Measurements from ENCODE around the gene ABCC6. TPM values are rescaled to one million over a fixed set of nuclear protein-coding genes. Genes with fewer than 3 reads are reported as not detected.

ABCC6 gene
- polyA plus RNA-seq, 1 experiment: 3.7 TPM

GRCh38 chr16:16110111-16110490, 113.2 kb downstream of the ABCC6 start:
- Histone ChIP-seq H3K27ac (ENCODE audit: low read depth, low read length) (no peak overlapping the region), H3K9me3 (ENCODE audit: control insufficient read depth, insufficient read depth, low read length) (no peaks in the 10 kb centered on the region), H3K27me3 (ENCODE audit: control insufficient read depth, insufficient read depth, low read length) (no peaks in the 10 kb centered on the region), H3K4me3 (ENCODE audit: low read depth, low read length) (no peak overlapping the region)
- ChIA-PET POLR2A (no interaction called here), CTCF (no interaction called here)
- TF ChIP-seq CTCF (IDR thresholded peaks at IDR 0.05; ENCODE audit: low read depth, low read length): no peak
- no peak for DNase-seq (ENCODE audit: low read depth, low spot score)

DNA sequence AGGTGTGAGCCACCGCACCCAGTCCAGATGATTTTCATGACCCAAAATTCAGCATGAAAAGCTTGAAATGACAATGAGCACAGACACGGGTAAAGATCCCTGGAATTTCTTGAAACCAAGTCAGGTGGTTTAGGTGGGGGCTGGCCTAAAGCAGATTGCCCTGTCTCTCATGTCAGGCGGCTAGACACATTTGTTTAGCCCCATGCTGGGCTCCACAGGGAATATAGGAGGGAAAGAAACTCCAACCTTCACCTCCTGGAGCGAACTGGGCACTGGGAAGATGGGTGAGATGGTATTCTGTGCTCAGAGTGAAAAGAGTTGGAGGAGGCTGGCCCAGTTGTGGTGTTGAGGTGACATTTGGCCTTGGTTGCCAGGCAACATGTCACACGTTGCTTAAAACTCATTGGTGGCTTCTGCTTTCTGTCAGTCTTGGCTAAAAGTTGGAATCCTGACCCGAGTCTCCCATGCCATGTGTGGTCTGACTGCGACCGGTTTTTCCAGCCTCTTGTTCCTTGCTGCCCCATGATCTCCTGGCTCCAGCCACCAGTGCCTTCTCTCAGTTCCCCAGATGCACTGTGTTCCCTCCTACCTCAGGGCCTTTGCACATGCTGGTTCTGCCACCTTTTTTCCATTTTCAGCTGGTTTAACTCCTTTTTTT, 113.7 kb downstream of the ABCC6 start:
- DNase-seq (ENCODE audit: low read depth, low spot score): no peak
- no peak overlapping the region for H3K27ac ChIP-seq (ENCODE audit: low read depth, low read length)
- TF ChIP-seq CTCF (IDR thresholded peaks at IDR 0.05; ENCODE audit: low read depth, low read length): no peak
- no peak overlapping the region for H3K4me3 ChIP-seq (ENCODE audit: low read depth, low read length)
- CTCF ChIA-PET: no interaction called here
- H3K27me3 ChIP-seq (ENCODE audit: control insufficient read depth, insufficient read depth, low read length): no peaks in the 10 kb centered on the region
- H3K9me3 ChIP-seq (ENCODE audit: control insufficient read depth, insufficient read depth, low read length): no peaks in the 10 kb centered on the region
- POLR2A ChIA-PET: no interaction called here

DNA sequence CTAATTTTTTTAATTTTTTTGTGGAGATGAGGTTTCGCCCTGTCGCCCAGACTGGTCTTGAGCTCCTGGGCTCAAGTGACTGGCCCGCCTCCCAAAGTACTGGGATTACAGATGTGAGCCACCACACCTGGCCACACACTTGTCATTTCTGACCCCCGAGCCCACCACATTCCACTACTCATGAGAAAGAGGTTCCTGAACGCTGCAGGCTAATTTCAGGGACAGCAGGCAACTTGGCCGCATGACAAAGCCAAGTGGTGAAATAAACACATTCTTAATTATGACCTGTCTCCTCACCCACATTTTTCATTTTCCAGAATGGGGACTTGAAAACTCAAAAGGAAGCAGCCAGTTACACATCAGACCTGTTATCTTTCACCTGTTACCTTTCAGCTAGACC, 114.5 kb downstream of the ABCC6 start:
- no peak overlapping the region for H3K4me3 ChIP-seq (ENCODE audit: low read depth, low read length)
- no peaks in the 10 kb centered on the region for H3K27me3 ChIP-seq (ENCODE audit: control insufficient read depth, insufficient read depth, low read length)
- H3K9me3 ChIP-seq (ENCODE audit: control insufficient read depth, insufficient read depth, low read length): no peaks in the 10 kb centered on the region
- no peak for TF ChIP-seq CTCF (IDR thresholded peaks at IDR 0.05; ENCODE audit: low read depth, low read length)
- DNase-seq (ENCODE audit: low read depth, low spot score): no peak
- ChIA-PET CTCF (no interaction called here), POLR2A (interaction anchor here (0.7 kb wide), 1 partner anchor 47 kb away, joined by 6 read pairs; no protein-coding TSS in a partner anchor)
- H3K27ac ChIP-seq (ENCODE audit: low read depth, low read length): no peak overlapping the region

DNA sequence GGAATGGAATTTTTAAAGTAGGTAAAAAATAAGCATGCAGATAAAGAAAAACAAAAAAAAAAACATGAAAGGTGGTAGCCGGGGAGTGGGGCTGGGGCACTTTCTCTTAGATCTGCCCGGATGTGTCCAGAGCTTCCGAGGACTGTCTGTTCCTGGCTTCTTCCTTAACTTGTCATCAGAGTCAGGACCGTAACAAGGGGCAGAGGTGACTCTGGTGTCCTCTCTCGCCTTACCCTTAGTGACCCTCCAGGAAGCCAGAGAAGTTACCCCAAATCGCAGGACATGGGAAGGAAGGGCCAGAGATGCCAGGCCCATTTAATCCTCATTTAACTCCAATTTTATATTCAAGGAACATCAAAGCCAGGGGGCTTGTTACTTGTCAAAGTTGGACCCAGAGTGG, 115.5 kb downstream of the ABCC6 start:
- Histone ChIP-seq H3K9me3 (ENCODE audit: control insufficient read depth, insufficient read depth, low read length) (no peaks in the 10 kb centered on the region), H3K27me3 (ENCODE audit: control insufficient read depth, insufficient read depth, low read length) (no peaks in the 10 kb centered on the region), H3K4me3 (ENCODE audit: low read depth, low read length) (no peak overlapping the region), H3K27ac (ENCODE audit: low read depth, low read length) (no peak overlapping the region)
- no peak for DNase-seq (ENCODE audit: low read depth, low spot score)
- TF ChIP-seq CTCF (IDR thresholded peaks at IDR 0.05; ENCODE audit: low read depth, low read length): no peak
- ChIA-PET POLR2A (interaction anchor here (0.7 kb wide), 1 partner anchor 1521 kb away, joined by 3 read pairs; no protein-coding TSS in a partner anchor), CTCF (no interaction called here)

GRCh38 chr16:16106466-16106865, 116.8 kb downstream of the ABCC6 start:
- ChIA-PET CTCF (no interaction called here), POLR2A (no interaction called here)
- Histone ChIP-seq H3K27me3 (ENCODE audit: control insufficient read depth, insufficient read depth, low read length) (no peaks in the 10 kb centered on the region), H3K4me3 (ENCODE audit: low read depth, low read length) (no peak overlapping the region), H3K27ac (ENCODE audit: low read depth, low read length) (no peak overlapping the region), H3K9me3 (ENCODE audit: control insufficient read depth, insufficient read depth, low read length) (no peaks in the 10 kb centered on the region)
- no peak for TF ChIP-seq CTCF (IDR thresholded peaks at IDR 0.05; ENCODE audit: low read depth, low read length)
- no peak for DNase-seq (ENCODE audit: low read depth, low spot score)

Measured in AG04450 (cell line).